ENCODE data around the gene KRTAP16-1.

The KRTAP16-1 gene

GRCh38 chr17:41264599-41264998 is 44.5 kb downstream of the KRTAP16-1 start:
- H3K36me3 ChIP-seq (ENCODE audit: insufficient read depth, low read length), result no peaks in the 10 kb centered on the region
- H3K4me2 ChIP-seq (ENCODE audit: low read depth, low read length, poor library complexity, severe bottlenecking), result no peak overlapping the region
- H3K9me2 ChIP-seq (replicated peaks; ENCODE audit: low read depth, low read length), result no peaks in the 10 kb centered on the region
- no peaks in the 10 kb centered on the region for H3K4me1 ChIP-seq (ENCODE audit: insufficient read depth, low read length, poor library complexity, severe bottlenecking)
- no peaks in the 10 kb centered on the region for H3F3A ChIP-seq (ENCODE audit: low read depth)
- H4K20me1 ChIP-seq (ENCODE audit: insufficient read depth, low read length, poor library complexity, severe bottlenecking), result no peaks in the 10 kb centered on the region
- no peaks in the 10 kb centered on the region for H3K9me3 ChIP-seq (ENCODE audit: insufficient read depth, low read depth, low read length)
- no peak overlapping the region for H3K9ac ChIP-seq (ENCODE audit: low read depth, low read length, poor library complexity, severe bottlenecking)
- H3K4me3 ChIP-seq (ENCODE audit: low read length, poor library complexity, severe bottlenecking), result no peak overlapping the region
- no peaks in the 10 kb centered on the region for H3K27me3 ChIP-seq (ENCODE audit: insufficient read depth, low read length, poor library complexity, severe bottlenecking)
- H3K79me2 ChIP-seq (ENCODE audit: insufficient read depth, low read length), result no peaks in the 10 kb centered on the region
- TF ChIP-seq CTCF (conservative IDR thresholded peaks at IDR 0.05; ENCODE audit: low read length) (no peak), EZH2phosphoT487 (IDR thresholded peaks at IDR 0.05; ENCODE audit: borderline replicate concordance) (no peak)
- no peak overlapping the region for H2AFZ ChIP-seq (ENCODE audit: low read length)

- no peak overlapping the region for H2AFZ ChIP-seq (ENCODE audit: low read length)
- no peaks in the 10 kb centered on the region for H3K4me1 ChIP-seq (ENCODE audit: insufficient read depth, low read length, poor library complexity, severe bottlenecking)
- H3K9ac ChIP-seq (ENCODE audit: low read depth, low read length, poor library complexity, severe bottlenecking), result no peak overlapping the region
- H3K9me3 ChIP-seq (ENCODE audit: insufficient read depth, low read depth, low read length), result no peaks in the 10 kb centered on the region
- no peaks in the 10 kb centered on the region for H3K9me2 ChIP-seq (replicated peaks; ENCODE audit: low read depth, low read length)
- H3K27me3 ChIP-seq (ENCODE audit: insufficient read depth, low read length, poor library complexity, severe bottlenecking), result no peaks in the 10 kb centered on the region
- no peak overlapping the region for H3K4me3 ChIP-seq (ENCODE audit: low read length, poor library complexity, severe bottlenecking)
- TF ChIP-seq EZH2phosphoT487 (IDR thresholded peaks at IDR 0.05; ENCODE audit: borderline replicate concordance) (no peak), CTCF (conservative IDR thresholded peaks at IDR 0.05; ENCODE audit: low read length) (no peak)
- no peaks in the 10 kb centered on the region for H3F3A ChIP-seq (ENCODE audit: low read depth)
- H4K20me1 ChIP-seq (ENCODE audit: insufficient read depth, low read length, poor library complexity, severe bottlenecking), result no peaks in the 10 kb centered on the region
- H3K36me3 ChIP-seq (ENCODE audit: insufficient read depth, low read length), result no peaks in the 10 kb centered on the region
- no peak overlapping the region for H3K4me2 ChIP-seq (ENCODE audit: low read depth, low read length, poor library complexity, severe bottlenecking)
- no peaks in the 10 kb centered on the region for H3K79me2 ChIP-seq (ENCODE audit: insufficient read depth, low read length)
Measured at GRCh38 chr17:41263212-41263611, 45.9 kb downstream of the KRTAP16-1 start.

GRCh38 chr17:41258406-41258805 is 50.7 kb downstream of the KRTAP16-1 start:
- Histone ChIP-seq H3K4me2 (ENCODE audit: low read depth, low read length, poor library complexity, severe bottlenecking) (no peak overlapping the region), H3K4me3 (ENCODE audit: low read length, poor library complexity, severe bottlenecking) (no peak overlapping the region), H4K20me1 (ENCODE audit: insufficient read depth, low read length, poor library complexity, severe bottlenecking) (no peaks in the 10 kb centered on the region), H3K9me3 (ENCODE audit: insufficient read depth, low read depth, low read length) (no peaks in the 10 kb centered on the region), H3K79me2 (ENCODE audit: insufficient read depth, low read length) (no peaks in the 10 kb centered on the region), H3K36me3 (ENCODE audit: insufficient read depth, low read length) (no peaks in the 10 kb centered on the region), H3K9ac (ENCODE audit: low read depth, low read length, poor library complexity, severe bottlenecking) (no peak overlapping the region), H3K27me3 (ENCODE audit: insufficient read depth, low read length, poor library complexity, severe bottlenecking) (no peaks in the 10 kb centered on the region), H3K4me1 (ENCODE audit: insufficient read depth, low read length, poor library complexity, severe bottlenecking) (no peaks in the 10 kb centered on the region), H3F3A (ENCODE audit: low read depth) (no peaks in the 10 kb centered on the region), H3K9me2 (replicated peaks; ENCODE audit: low read depth, low read length) (no peaks in the 10 kb centered on the region), H2AFZ (ENCODE audit: low read length) (no peak overlapping the region)
- no peak for TF ChIP-seq CTCF (conservative IDR thresholded peaks at IDR 0.05; ENCODE audit: low read length)
- TF ChIP-seq EZH2phosphoT487 (IDR thresholded peaks at IDR 0.05; ENCODE audit: borderline replicate concordance), result no peak

All from Loucy (cell line).